Hippocampal formation (tissue), 2 donors: ENCODE data around the gene MARK1.
"Not testable (repeated sequence)": the region's sequence is repeated elsewhere in the genome, so short reads cannot be mapped to it uniquely, and the experiment has no call there.

Source experiments
- DNase-seq, 2 donors: peaks; one replicate each; lab custom pipeline; 2025; lab: John Stamatoyannopoulos, UW

Gene MARK1

GRCh38 chr1:220528679-220529501 is 954 bp downstream of the MARK1 start:
- peak; percentile 9 to 34 for DNase-seq

GRCh38 chr1:220529521-220530020 is 1.6 kb downstream of the MARK1 start:
- no peak for DNase-seq

GRCh38 chr1:220533504-220534109 is 5.7 kb downstream of the MARK1 start:
- no peak for DNase-seq

GRCh38 chr1:220544901-220545303 is 17.0 kb downstream of the MARK1 start:
- DNase-seq, result no peak

- no peak for DNase-seq
Measured at GRCh38 chr1:220550811-220551399, 23.0 kb downstream of the MARK1 start.

- no peak for DNase-seq
Measured at GRCh38 chr1:220551718-220552117, 23.8 kb downstream of the MARK1 start.

- no peak for DNase-seq
Measured at GRCh38 chr1:220552672-220553260, 24.8 kb downstream of the MARK1 start.

GRCh38 chr1:220556641-220557040 is 28.7 kb downstream of the MARK1 start:
- DNase-seq, result no peak

GRCh38 chr1:220563564-220563963 is 35.6 kb downstream of the MARK1 start:
- no peak for DNase-seq

- DNase-seq, result no peak
Measured at GRCh38 chr1:220564216-220564615, 36.3 kb downstream of the MARK1 start.

GRCh38 chr1:220565670-220566069 is 37.7 kb downstream of the MARK1 start:
- DNase-seq, result no peak

GRCh38 chr1:220566869-220567268 is 38.9 kb downstream of the MARK1 start:
- DNase-seq, result no peak

GRCh38 chr1:220572416-220572815 is 44.5 kb downstream of the MARK1 start:
- DNase-seq, result no peak

- DNase-seq, result no peak
Measured at GRCh38 chr1:220573836-220574235, 45.9 kb downstream of the MARK1 start.

- no peak for DNase-seq
Measured at GRCh38 chr1:220575718-220576497, 48.0 kb downstream of the MARK1 start.

- no peak for DNase-seq
Measured at GRCh38 chr1:220577926-220578325, 50.0 kb downstream of the MARK1 start.

- DNase-seq, result no peak
Measured at GRCh38 chr1:220579317-220579716, 51.4 kb downstream of the MARK1 start.

- no peak for DNase-seq
Measured at GRCh38 chr1:220592714-220593113, 64.8 kb downstream of the MARK1 start.

- no peak for DNase-seq
Measured at GRCh38 chr1:220594356-220594755, 66.4 kb downstream of the MARK1 start.

- DNase-seq, result no peak
Measured at GRCh38 chr1:220595179-220595578, 67.2 kb downstream of the MARK1 start.

- no peak for DNase-seq
Measured at GRCh38 chr1:220604926-220605325, 77.0 kb downstream of the MARK1 start.

- not testable (repeated sequence) for DNase-seq
Measured at GRCh38 chr1:220605651-220606050, 77.7 kb downstream of the MARK1 start.
